A673 (cell line): Measurements from ENCODE around the gene TRPM8.

ENCODE experiments used
- CTCF ChIP-seq: fragments of 300-800, 200-600 bp; sonication (generic); conservative IDR thresholded peaks from 2 replicates; pipeline ENCODE4 v1.5.1; 2017; ENCODE audit warnings: low read depth, mild to moderate bottlenecking, antibody characterized with exemption, low read length, moderate library complexity, mixed read lengths
- EZH2 ChIP-seq: fragments of 200-600 bp; sonication (generic); IDR thresholded peaks from 2 replicates; pipeline ENCODE4 v1.6.1; 2017; ENCODE audit warnings: borderline replicate concordance, low read depth, mild to moderate bottlenecking, mixed read lengths, antibody characterized with exemption, low read length; ENCODE audit not compliant: poor library complexity, severe bottlenecking

DNA sequence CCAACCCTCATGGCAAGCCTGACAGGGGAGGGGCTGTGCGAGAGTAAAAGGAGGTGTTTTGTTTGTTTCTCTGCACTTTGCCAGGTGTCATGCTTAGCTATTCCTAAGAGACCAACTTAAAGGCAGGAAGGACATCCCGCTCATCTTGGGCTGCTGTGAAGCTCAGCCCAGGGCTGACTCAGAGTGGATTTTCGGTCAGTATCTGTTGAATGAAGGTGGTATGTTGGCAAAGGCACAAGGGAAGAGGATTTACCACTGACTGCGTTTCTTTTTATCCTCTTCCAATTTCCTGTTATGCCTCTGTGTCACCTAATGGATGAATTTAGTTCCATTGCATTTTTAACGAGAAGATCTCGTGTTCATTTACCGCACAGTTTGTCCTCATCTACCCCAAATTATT lies 18.9 kb downstream of the TRPM8 start:
- no peak for TF ChIP-seq CTCF
- no peak for TF ChIP-seq EZH2
